Small intestine (tissue), 7 donors: ENCODE results near the gene FEM1A. TPM values are rescaled to one million over a fixed set of nuclear protein-coding genes. Genes with fewer than 3 reads are reported as not detected.
"Not testable (repeated sequence)": the region's sequence is repeated elsewhere in the genome, so short reads cannot be mapped to it uniquely, and the experiment has no call there.

Experiments
- DNase-seq, 2 donors: peaks; one replicate each; pipeline versions ENCODE4 v3.0.0 to v3.0.0-alpha.2; 2013
- FAIRE-seq: peaks from 2 replicates; lab custom pipeline; 2012; peaks lifted over from hg19 to GRCh38; lab: Jason Lieb, UNC
- H3K27ac ChIP-seq, 3 donors: one replicate each; pipeline ENCODE4 v1.5.1; 2013; ENCODE audit warnings: low read length in 2 of 3, mild to moderate bottlenecking in 2 of 3, control low read depth in 1 of 3, inconsistent platforms in 1 of 3, low read depth in 1 of 3, moderate library complexity in 1 of 3
- H3K27me3 ChIP-seq, 3 donors: one replicate each; pipeline ENCODE4 v1.6.1; 2013; ENCODE audit warnings: low read length in 3 of 3, inconsistent platforms in 1 of 3; ENCODE audit not compliant: control insufficient read depth in 3 of 3, insufficient read depth in 3 of 3
- H3K36me3 ChIP-seq, 3 donors: one replicate each; pipeline ENCODE4 v1.6.1; 2013; ENCODE audit warnings: low read length in 3 of 3, inconsistent platforms in 1 of 3, low read depth in 1 of 3, mild to moderate bottlenecking in 1 of 3, moderate library complexity in 1 of 3; ENCODE audit not compliant: control insufficient read depth in 3 of 3, insufficient read depth in 2 of 3
- H3K4me1 ChIP-seq, 3 donors: one replicate each; pipeline ENCODE4 v1.6.1; 2013; ENCODE audit warnings: low read length in 2 of 3, inconsistent platforms in 1 of 3, low read depth in 1 of 3, mild to moderate bottlenecking in 1 of 3, moderate library complexity in 1 of 3; ENCODE audit not compliant: control insufficient read depth in 3 of 3, insufficient read depth in 2 of 3
- H3K4me3 ChIP-seq, 3 donors: one replicate each; pipeline ENCODE4 v1.5.1; 2013; ENCODE audit warnings: low read length in 3 of 3, control low read depth in 1 of 3, inconsistent platforms in 1 of 3, low read depth in 1 of 3, mild to moderate bottlenecking in 1 of 3, moderate library complexity in 1 of 3
- H3K9me3 ChIP-seq, 2 donors: one replicate each; pipeline ENCODE4 v1.6.1; 2013; ENCODE audit warnings: low read depth in 1 of 2, low read length in 1 of 2; ENCODE audit not compliant: control insufficient read depth in 2 of 2, insufficient read depth in 1 of 2
- WGBS, 3 donors: extraction: QIAGEN DNeasy Blood & Tissue Kit; methylation state at CpG; one replicate each; pipeline ENCODE4 v1.1.7; 2013; 5-methylcytosine and 5-hydroxymethylcytosine counted together
- polyA plus RNA-seq, 4 donors: library from polyadenylated mRNA; stranded (reverse) in 3 of 4; unstranded in 1 of 4; fragments of 200-250 nt in 3 of 4; fragments of 120-200 nt in 1 of 4; gene quantifications; one replicate each; pipeline versions ENCODE4 v1.2.1 to v1.2.3, GENCODE V29; 2013
- donor health status: healthy with polysubstance abuse.
- donor health status: control.
- donor health status: control.
- donor health status: Bipolar disorder and iron deficiency.
- donor health status: healthy.

FEM1A gene
- polyA plus RNA-seq, 4 donors, result 1.6 to 6.0 (median 3.2) TPM

DNA sequence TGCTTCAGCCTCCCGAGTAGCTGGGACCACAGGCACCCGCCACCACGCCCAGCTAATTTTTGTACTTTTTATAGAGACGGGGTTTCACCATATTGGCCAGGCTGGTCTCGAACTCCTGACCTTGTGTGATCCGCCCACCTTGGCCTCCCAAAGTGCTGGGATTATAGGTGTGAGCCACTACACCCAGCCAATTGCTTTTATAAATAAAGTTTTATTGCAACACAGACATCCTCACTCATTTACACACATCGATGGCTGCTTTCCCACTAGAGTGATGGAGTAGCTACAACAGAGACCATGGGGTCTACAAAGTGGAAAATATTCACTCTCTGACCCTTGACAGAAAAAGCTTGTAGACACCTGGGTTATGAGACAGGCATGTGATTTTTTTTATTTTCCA, 30.8 kb downstream of the FEM1A start:
- not testable (repeated sequence) for FAIRE-seq, H3K4me1 ChIP-seq, DNase-seq, H3K4me3 ChIP-seq, H3K9me3 ChIP-seq, H3K27ac ChIP-seq, H3K27me3 ChIP-seq
- WGBS, 3 donors, result 95 to 100% (median 98%) methylated on average over 7 of the region's 7 CpGs
- peaks cover 6 to 34% (median 11%) of the 10 kb centered on the region in 3 donors for H3K36me3 ChIP-seq

DNA sequence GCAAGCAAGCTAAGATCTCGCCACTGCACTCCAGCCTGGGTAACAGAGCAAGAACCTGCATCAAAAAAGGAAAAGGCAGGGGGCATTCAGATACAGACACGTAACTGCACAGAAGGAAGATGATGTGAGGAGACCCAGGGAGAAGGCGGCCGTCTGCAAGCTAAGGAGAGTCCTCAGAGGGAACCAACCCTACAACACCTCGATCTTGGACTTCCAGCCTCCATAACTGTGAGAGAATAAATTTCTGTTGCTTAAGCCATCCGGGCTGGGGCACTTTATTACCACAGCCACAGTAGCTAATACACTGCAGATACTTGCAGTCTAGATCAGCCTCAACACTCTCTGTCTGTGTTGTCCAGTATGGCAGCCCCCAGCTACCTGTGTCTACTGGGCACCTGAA, 32.0 kb downstream of the FEM1A start:
- DNase-seq, result no peak
- H3K27ac ChIP-seq, result no peak overlapping the region
- no peaks in the 10 kb centered on the region for H3K9me3 ChIP-seq
- H3K4me3 ChIP-seq, result no peak overlapping the region
- H3K36me3 ChIP-seq, result peaks cover under 1 to 22% (median 6%) of the 10 kb centered on the region in 3 donors
- no peak for FAIRE-seq
- H3K4me1 ChIP-seq, result no peaks in the 10 kb centered on the region
- H3K27me3 ChIP-seq, result no peaks in the 10 kb centered on the region
- WGBS, 3 donors, result 80 to 92% (median 84%) methylated on average over 6 of the region's 6 CpGs

GRCh38 chr19:4829001-4829712, 37.6 kb downstream of the FEM1A start:
- H3K36me3 ChIP-seq, result peaks cover 0 to 11% (median 0%) of the 10 kb centered on the region in 3 donors
- peak overlapping the region; percentile 56 to 98 (median 80) for H3K27ac ChIP-seq
- peak overlapping the region in 1 of 3 donors; percentile 97 for H3K4me3 ChIP-seq
- FAIRE-seq (no peak), DNase-seq (peak; percentile 86 to 92)
- peaks cover 0 to 25% (median 6%) of the 10 kb centered on the region in 3 donors for H3K4me1 ChIP-seq
- no peaks in the 10 kb centered on the region for H3K9me3 ChIP-seq
- H3K27me3 ChIP-seq, result no peaks in the 10 kb centered on the region
- WGBS, 3 donors, result 18 to 48% (median 24%) methylated on average over 16 of the region's 16 CpGs

- H3K4me1 ChIP-seq, result peaks cover 0 to 25% (median 6%) of the 10 kb centered on the region in 3 donors
- H3K27ac ChIP-seq, result peak overlapping the region; percentile 94 to 99 (median 98)
- peak; percentile 32 to 41 for DNase-seq
- peak overlapping the region in 2 of 3 donors; percentile 95 to 97 for H3K4me3 ChIP-seq
- FAIRE-seq, result no peak
- peaks cover 0 to 7% (median 0%) of the 10 kb centered on the region in 3 donors for H3K36me3 ChIP-seq
- H3K9me3 ChIP-seq, result no peaks in the 10 kb centered on the region
- 63 to 80% (median 71%) methylated on average over 6 of the region's 6 CpGs for WGBS, 3 donors
- H3K27me3 ChIP-seq, result no peaks in the 10 kb centered on the region
Observed at GRCh38 chr19:4830332-4830731, 38.8 kb downstream of the FEM1A start.

GRCh38 chr19:4830768-4831265, 39.3 kb downstream of the FEM1A start:
- FAIRE-seq (no peak), DNase-seq (peak; percentile 39 to 45)
- Histone ChIP-seq H3K4me3 (peak overlapping the region; percentile 91 to 97 (median 95)), H3K4me1 (peaks cover 0 to 25% (median 6%) of the 10 kb centered on the region in 3 donors), H3K36me3 (peaks cover 0 to 2% (median 0%) of the 10 kb centered on the region in 3 donors), H3K27ac (peak overlapping the region; percentile 94 to 99 (median 98)), H3K9me3 (no peaks in the 10 kb centered on the region), H3K27me3 (no peaks in the 10 kb centered on the region)
- 16 to 44% (median 26%) methylated on average over 6 of the region's 6 CpGs for WGBS, 3 donors

DNA sequence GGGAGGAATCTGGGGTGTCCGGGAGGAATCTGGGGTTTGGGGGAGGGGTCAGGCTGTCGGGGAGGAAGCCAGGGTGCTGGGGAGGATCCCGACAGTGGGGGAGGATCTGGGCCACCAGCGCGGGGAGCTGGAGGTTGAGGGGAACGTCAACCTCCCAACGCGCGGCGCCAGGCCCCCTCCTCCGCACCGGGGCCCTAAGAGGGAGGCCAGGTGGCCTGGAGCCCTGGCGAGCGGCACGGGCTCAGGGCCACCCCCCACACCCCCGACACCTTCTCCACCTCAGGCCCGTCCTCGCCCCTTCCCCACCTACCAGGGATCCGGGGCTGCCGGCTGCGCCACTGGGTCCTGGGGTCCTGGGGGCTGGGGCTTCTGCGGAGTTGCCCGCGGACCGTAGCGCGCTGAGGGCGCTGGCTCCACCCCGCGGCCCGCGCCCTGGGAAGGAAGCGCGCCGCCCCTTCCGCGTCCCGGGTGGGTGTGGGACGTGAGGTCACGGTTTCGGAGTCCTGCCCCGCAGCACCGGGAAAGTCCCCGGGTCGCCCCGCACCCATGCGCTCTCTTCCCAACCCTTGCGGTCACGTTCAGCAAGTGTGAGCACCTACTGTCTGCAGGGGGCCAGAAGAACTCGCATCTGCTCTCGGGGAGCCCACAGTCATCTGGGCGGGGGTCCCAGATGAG, 39.9 kb downstream of the FEM1A start, which contains the start of gene TICAM1:
TICAM1 (minus strand) TSS at position 409 of the 675 bp plus-strand sequence. CDS start 13,335 bp downstream, outside the sequence.
- 0 to 1% (median 1%) methylated on average over 29 to 52 of the region's 52 CpGs for WGBS, 3 donors
- Histone ChIP-seq H3K4me3 (peak within 1 kb of the TSS; percentile 91 to 97 (median 95)), H3K27me3 (no peaks in the 10 kb centered on the region), H3K4me1 (peaks cover 0 to 25% (median 6%) of the 10 kb centered on the region in 3 donors), H3K9me3 (no peaks in the 10 kb centered on the region), H3K27ac (peak within 1 kb of the TSS; percentile 94 to 99 (median 98)), H3K36me3 (no peaks in the 10 kb centered on the region)
- FAIRE-seq, result no peak
- peak; percentile 83 to 91 for DNase-seq

GRCh38 chr19:4831979-4832340, 40.4 kb downstream of the FEM1A start:
- H3K9me3 ChIP-seq, H3K27me3 ChIP-seq, FAIRE-seq, H3K36me3 ChIP-seq, DNase-seq: not testable (repeated sequence)
- WGBS, 3 donors, result 12 to 29% (median 23%) methylated on average over 9 of the region's 9 CpGs
- Histone ChIP-seq H3K27ac (peak overlapping the region; percentile 94 to 99 (median 98)), H3K4me3 (peak overlapping the region; percentile 91 to 97 (median 95)), H3K4me1 (peaks cover 0 to 25% (median 6%) of the 10 kb centered on the region in 3 donors)

GRCh38 chr19:4832776-4833175, 41.2 kb downstream of the FEM1A start:
- no peaks in the 10 kb centered on the region for H3K9me3 ChIP-seq
- DNase-seq (peak; percentile 70 to 89), FAIRE-seq (no peak)
- peaks cover 0 to 9% (median 4%) of the 10 kb centered on the region in 3 donors for H3K36me3 ChIP-seq
- WGBS, 3 donors, result 18 to 57% (median 42%) methylated on average over 5 of the region's 5 CpGs
- H3K27me3 ChIP-seq, result no peaks in the 10 kb centered on the region
- peak overlapping the region; percentile 52 to 98 (median 84) for H3K27ac ChIP-seq
- peaks cover 0 to 25% (median 6%) of the 10 kb centered on the region in 3 donors for H3K4me1 ChIP-seq
- H3K4me3 ChIP-seq, result no peak overlapping the region
